ENCODE data around the gene EIF4B. TPM values are rescaled to one million over a fixed set of nuclear protein-coding genes. Genes with fewer than 3 reads are reported as not detected.
A peak's percentile ranks its signal among the peaks of the same experiment; 100 is the strongest.

EIF4B gene
- total and polyA plus RNA-seq, 2 of the 8 experiments (the other 6 are each of a cell fraction or from before 2014, with no cell fraction given), result 269 to 816 TPM

DNA sequence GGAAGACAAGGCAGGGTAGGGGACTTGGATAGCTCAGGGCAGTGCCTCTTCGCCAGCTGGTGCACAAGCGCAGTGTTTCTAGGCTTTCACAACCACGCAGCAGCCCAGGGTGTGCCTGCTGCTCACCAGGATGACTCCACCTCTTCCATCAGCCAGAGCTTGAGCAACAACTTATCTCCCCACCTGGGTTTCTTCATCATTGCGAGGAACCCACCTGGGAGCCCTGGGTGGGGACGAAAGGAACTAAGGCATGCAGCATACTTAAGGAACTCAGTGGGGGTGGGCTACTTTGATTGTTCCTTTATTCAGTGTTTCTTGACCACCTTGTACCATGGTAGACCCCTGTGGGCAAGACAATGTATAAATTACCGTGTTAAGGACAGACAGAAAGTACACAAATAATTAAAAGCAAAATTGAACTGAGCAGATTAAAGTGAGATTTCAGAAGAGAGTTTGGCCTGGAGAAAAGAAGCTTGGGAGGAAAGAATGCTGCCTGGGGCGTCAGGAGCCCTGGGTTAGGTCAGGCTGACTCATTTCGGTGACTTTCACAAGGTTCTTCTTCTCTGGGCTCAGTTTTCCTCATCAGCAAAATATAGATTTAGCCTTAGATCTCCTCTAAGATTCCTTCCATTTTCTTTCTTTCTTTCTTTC lies 34.5 kb upstream of the EIF4B start:
- H3K79me2 ChIP-seq (ENCODE audit: control insufficient read depth in 1 of 2, insufficient read depth in 2 of 2, low read length in 2 of 2), result no peaks in the 10 kb centered on the region
- H2BK12ac ChIP-seq (ENCODE audit: low read depth, low read length), result peak overlapping the region; percentile 89; the same call in 1 of the 2 replicates
- H3K23ac ChIP-seq (ENCODE audit: insufficient read length), result no peak overlapping the region
- H3K4me3 ChIP-seq (ENCODE audit: extremely low read depth in 1 of 4, insufficient read depth in 2 of 4, low read depth in 3 of 4, low read length in 4 of 4), result no peak overlapping the region
- no peak overlapping the region for H2BK120ac ChIP-seq (replicated peaks; ENCODE audit: low read depth, low read length)
- H3K27ac ChIP-seq (ENCODE audit: low read depth, low read length), result no peak overlapping the region
- peaks cover 4 to 15% (median 6%) of the 10 kb centered on the region in 4 experiments for H3K4me1 ChIP-seq (replicated peaks in 1 of 4; ENCODE audit: control insufficient read depth in 3 of 4, insufficient read depth in 4 of 4, low read length in 3 of 4)
- CTCF ChIA-PET (ENCODE audit: partially characterized antibody), result interaction anchor here (0.6 to 5.4 kb wide), 16 partner anchors 9 to 760 kb away, joined by 3 to 53 read pairs (median 5); partner anchors contain the start of genes KRT18 and KRT8
- H3K4me2 ChIP-seq (ENCODE audit: insufficient read depth in 1 of 2, low read depth in 2 of 2, low read length in 2 of 2), result peak overlapping the region; percentile 24 to 31; a peak in 2 of 4 replicates
- peak overlapping the region; percentile 64; the same call in 1 of the 2 replicates for H3K18ac ChIP-seq (ENCODE audit: extremely low read depth, low read length)
- POLR2A ChIA-PET (ENCODE audit: partially characterized antibody), result interaction anchor here (0.6 to 2.7 kb wide), 11 partner anchors 15 to 212 kb away, joined by 3 to 14 read pairs (median 5); partner anchors contain the start of genes KRT18 and KRT8
- H2AK5ac ChIP-seq (ENCODE audit: low read depth, low read length), result no peak overlapping the region
- no peaks in the 10 kb centered on the region for H4K20me1 ChIP-seq (replicated peaks in 1 of 2; ENCODE audit: control insufficient read depth in 1 of 2, insufficient read depth in 2 of 2, low read length in 2 of 2)
- no peak overlapping the region for H3K4ac ChIP-seq (replicated peaks; ENCODE audit: insufficient read length, low read depth, low read length)
- no peak for DNase-seq (ENCODE audit: low read depth in 1 of 2, low spot score in 2 of 2)
- H4K91ac ChIP-seq (replicated peaks; ENCODE audit: insufficient read length, low read length), result peak overlapping the region; percentile 75
- peaks cover 0 to 4% (median 0%) of the 10 kb centered on the region in 4 experiments; a peak in 2 of 7 replicates for H3K27me3 ChIP-seq (replicated peaks in 1 of 4; ENCODE audit: control insufficient read depth in 3 of 4, extremely low read depth in 1 of 4, insufficient read depth in 3 of 4, low read length in 3 of 4)
- H3K23me2 ChIP-seq (ENCODE audit: low read depth, low read length), result peaks cover 1% of the 10 kb centered on the region; the same call in 1 of the 2 replicates
- WGBS, 2 experiments (ENCODE audit: extremely low coverage in 1 of 2, insufficient coverage in 1 of 2, insufficient read length in 1 of 2, insufficient replicate concordance in 2 of 2, low coverage in 1 of 2, low lambda C conversion rate in 2 of 2, missing lambda C conversion rate in 1 of 2), result 50% methylated on average over 8 of the region's 8 CpGs; no CpG with 5 or more reads in 1 of the 2 experiments
- no peak overlapping the region for H4K5ac ChIP-seq (ENCODE audit: insufficient read length, low read depth, low read length)
- H4K8ac ChIP-seq (ENCODE audit: extremely low read depth, insufficient read depth, low read length), result no peak overlapping the region
- H2BK5ac ChIP-seq (ENCODE audit: low read depth, low read length), result peak overlapping the region; percentile 73; the same call in 1 of the 2 replicates
- no peak overlapping the region for H2AFZ ChIP-seq (ENCODE audit: low read length)
- H3K56ac ChIP-seq (replicated peaks; ENCODE audit: insufficient read length, low read depth, low read length), result no peak overlapping the region
- H3K14ac ChIP-seq (ENCODE audit: insufficient read length), result no peak overlapping the region
- H2BK20ac ChIP-seq (ENCODE audit: low read length), result no peak overlapping the region
- no peak for FAIRE-seq
- no peaks in the 10 kb centered on the region for H3K9me3 ChIP-seq (ENCODE audit: insufficient read depth in 2 of 2, low read depth in 1 of 2, low read length in 1 of 2)
- no peak overlapping the region for H3K9ac ChIP-seq (replicated peaks in 1 of 4; ENCODE audit: extremely low read depth in 1 of 4, low read depth in 3 of 4, low read length in 3 of 4)
- no peaks in the 10 kb centered on the region for H3K36me3 ChIP-seq (ENCODE audit: control insufficient read depth in 2 of 4, insufficient read depth in 4 of 4, low read length in 3 of 4)
- H3K79me1 ChIP-seq (ENCODE audit: low read depth, low read length), result no peaks in the 10 kb centered on the region
- H2BK15ac ChIP-seq (ENCODE audit: low read length), result 0 out of 2 replicates have a peak overlapping the region, but pooled peaks have one; percentile 25
- TF ChIP-seq TCF12 (IDR thresholded peaks at IDR 0.05; ENCODE audit: low read depth, low read length), result 0 out of 2 replicates have a peak, but pooled peaks have one; percentile 70
- no peak for TF ChIP-seq EP300 (IDR thresholded peaks at IDR 0.05; ENCODE audit: borderline replicate concordance in 1 of 2, low read depth in 2 of 2, low read length in 2 of 2)
- no peak for TF ChIP-seq HDAC6 (IDR thresholded peaks at IDR 0.05; ENCODE audit: low read depth, low read length)
- TF ChIP-seq KDM5A (IDR thresholded peaks at IDR 0.05; ENCODE audit: low read length), result no peak
- TF ChIP-seq NANOG (IDR thresholded peaks at IDR 0.05; ENCODE audit: insufficient read depth, low read depth, low read length, poor library complexity, severe bottlenecking), result peak; percentile 58
- TF ChIP-seq, protein P1, sequence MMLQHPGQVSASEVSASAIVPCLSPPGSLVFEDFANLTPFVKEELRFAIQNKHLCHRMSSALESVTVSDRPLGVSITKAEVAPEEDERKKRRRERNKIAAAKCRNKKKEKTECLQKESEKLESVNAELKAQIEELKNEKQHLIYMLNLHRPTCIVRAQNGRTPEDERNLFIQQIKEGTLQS (IDR thresholded peaks at IDR 0.05; ENCODE audit: insufficient read depth, low read depth, low read length), result no peak
- TF ChIP-seq CEBPB (IDR thresholded peaks at IDR 0.05; ENCODE audit: low read depth, low read length), result peak; percentile 56; the same call in 1 of the 2 replicates
